Stimulated activated CD8-positive, alpha-beta memory T cell treated with anti-CD3 and anti-CD28 coated beads, Interleukin-15, amount 100 ng/mL, for 48 hours (primary cell): ENCODE results near the gene NLRC3.

Experiments
- DNase-seq, 2 donors: peaks; one replicate each; pipeline ENCODE4 v3.0.0-alpha.2; 2020; ENCODE audit warnings: low read depth in 2 of 2

The NLRC3 gene

DNA sequence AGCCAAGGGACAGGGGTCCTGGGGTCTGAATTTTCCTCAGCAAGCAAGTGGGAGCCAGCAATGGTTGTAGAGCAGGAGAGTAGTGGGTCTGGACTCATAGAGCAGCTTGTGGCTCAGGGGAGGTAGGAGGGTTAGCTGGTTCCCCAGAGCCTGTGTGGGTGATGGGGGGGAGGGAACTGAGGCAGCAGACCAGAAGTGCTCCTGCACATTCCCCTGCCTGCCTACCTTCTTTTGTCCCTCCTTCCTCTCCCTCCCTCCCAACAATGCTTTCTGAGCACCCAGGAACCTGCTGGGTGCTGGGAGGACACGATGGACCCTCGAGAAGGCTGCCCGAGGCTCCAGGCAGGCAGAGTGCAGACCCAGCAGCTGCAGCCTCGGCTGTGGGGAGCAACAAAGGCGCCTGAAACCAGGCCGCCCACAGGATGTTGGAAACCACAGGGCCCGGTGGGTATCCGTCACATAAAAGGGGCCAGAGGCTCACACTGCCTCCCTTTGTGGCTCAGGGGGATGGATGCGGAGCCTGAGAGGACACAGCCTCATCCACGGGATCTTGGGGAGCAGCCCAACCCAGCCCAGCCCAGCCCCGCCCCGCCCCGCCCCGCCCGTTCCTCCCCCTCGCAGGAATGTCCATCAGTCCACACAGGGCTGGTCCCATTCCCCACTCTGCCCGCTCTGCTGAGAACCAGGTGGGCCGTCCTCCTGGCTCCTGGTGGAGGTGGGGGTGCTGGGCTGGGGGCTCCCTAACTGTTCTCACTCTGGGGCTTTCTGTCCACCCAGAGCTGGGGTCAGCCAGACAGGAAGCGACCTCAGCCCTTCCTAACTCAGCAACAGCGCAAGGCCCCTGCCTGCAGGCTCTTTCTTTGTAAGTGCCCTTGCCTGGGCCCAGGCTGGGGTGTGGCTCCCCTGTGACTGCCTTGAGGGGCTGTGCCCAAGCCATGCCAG lies 1.7 kb upstream of the NLRC3 start:
- DNase-seq = peak; percentile 70 to 74

- peak in 1 of 2 donors; percentile 34 for DNase-seq
Measured at GRCh38 chr16:3578121-3578520, 918 bp upstream of the NLRC3 start.

DNA sequence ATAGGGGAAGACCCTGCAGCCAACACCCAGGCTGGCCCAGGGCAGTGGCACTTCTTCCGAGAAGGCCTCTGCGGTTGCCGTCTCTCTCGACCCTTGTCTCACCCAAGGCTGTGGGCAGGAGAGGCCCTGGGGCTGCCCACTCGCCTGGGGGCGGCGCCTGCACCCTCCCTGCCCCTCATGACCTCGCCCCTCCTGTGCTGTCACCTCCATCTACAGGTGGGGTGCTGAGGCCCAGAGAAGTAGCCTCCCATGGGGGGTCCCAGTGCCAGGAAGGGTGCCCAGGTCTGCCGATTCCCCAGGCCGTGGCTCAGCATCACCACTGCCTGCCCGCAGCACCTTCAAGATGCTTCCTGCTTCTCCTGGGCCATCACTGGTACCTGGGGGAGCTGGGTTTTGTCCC lies 992 bp downstream of the NLRC3 start:
- DNase-seq = no peak

GRCh38 chr16:3575491-3575890 lies 1.7 kb downstream of the NLRC3 start:
- DNase-seq = no peak

- DNase-seq = no peak
Measured at GRCh38 chr16:3574195-3574594, 3.0 kb downstream of the NLRC3 start.

DNA sequence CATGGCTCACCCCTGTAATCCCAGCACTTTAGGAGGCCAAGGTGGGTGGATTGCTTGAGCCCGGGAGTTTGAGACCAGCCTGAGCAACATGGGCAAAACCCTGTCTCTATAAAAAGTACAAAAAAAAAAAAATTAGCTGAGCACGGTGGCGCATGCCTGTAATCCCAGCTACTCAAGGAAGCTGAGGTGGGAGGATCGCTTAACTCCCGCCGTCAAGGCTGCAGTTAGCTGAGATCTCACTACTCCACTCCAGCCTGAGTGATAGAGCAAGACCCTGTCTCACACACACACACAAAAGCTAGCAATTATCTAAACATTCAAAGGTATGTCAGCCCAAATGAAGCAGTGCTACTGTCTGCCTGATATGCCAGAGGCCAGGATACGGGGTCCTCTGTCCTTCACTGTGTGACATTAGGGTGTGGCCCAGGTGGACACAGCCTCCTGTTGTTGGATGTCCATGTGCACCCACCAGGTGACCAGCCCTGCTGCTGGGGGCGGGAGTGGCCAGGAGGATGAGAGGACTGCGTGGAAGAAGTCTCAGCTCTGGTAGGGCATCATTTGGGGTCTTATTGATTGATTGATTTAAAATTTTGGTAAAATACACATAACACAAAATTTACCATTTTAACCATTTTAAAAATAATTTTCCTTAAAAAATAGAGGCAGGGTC lies 3.9 kb downstream of the NLRC3 start:
- no peak for DNase-seq

GRCh38 chr16:3570420-3571062 lies 6.7 kb downstream of the NLRC3 start:
- DNase-seq = no peak

GRCh38 chr16:3569851-3570250 lies 7.4 kb downstream of the NLRC3 start:
- DNase-seq = no peak

DNA sequence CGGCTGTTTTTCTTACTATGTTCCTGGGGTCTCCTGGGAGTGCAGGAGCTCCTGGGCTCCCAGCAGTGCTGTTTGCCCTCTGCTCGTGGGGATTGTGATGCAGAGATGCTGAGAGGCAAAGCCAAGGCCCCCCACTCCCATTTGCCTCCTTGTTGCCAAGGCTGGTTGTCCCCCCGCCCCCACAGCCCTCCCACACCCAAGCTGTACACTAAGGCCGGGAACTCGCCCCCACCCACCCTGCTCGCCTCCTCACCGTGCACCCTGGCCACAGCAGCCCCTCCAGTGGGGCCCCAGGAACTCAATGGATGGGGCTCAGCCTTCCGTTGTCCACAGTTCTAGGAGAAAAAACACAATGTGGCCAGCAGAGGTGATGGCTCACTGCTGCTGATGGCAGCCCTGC lies 10.2 kb downstream of the NLRC3 start:
- no peak for DNase-seq

GRCh38 chr16:3564889-3565141 lies 12.4 kb downstream of the NLRC3 start:
- DNase-seq = no peak

DNA sequence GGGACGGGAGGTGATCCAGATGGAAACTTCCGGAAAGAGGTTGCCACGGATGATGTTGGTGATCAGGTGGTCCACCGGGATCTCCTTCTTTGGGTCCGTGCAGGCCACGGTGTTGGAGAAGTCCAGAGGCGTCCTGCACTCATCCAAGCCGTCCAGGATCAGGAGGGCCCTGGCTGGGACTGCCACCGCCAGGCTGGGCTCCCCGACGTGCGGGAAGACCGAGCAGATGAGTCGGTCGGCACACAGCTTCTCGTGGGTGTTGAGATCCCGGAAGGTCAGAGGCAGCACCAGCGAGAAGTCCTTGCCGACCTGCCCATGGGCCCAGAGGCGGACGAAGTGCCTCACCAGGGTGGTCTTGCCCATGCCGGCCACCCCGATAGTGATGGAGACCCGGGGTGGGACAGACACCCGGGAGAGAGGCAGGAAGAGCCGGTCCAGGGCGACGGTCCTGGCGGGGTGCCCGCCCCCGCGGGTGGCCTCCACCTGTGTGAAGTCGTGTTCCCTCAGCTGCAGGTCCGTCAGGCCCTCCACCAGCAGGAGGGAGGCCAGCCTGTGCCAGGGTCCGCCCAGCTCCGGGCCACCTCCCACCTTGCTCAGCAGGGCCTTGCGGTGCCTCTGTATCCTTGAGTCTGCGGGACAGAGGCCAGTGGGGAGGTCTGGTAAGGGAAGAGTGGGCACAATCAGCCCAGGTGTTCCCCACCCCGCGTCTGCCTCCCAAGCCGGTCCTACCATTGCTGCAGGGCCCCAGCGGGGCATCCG lies 12.9 kb downstream of the NLRC3 start:
- no peak for DNase-seq

DNA sequence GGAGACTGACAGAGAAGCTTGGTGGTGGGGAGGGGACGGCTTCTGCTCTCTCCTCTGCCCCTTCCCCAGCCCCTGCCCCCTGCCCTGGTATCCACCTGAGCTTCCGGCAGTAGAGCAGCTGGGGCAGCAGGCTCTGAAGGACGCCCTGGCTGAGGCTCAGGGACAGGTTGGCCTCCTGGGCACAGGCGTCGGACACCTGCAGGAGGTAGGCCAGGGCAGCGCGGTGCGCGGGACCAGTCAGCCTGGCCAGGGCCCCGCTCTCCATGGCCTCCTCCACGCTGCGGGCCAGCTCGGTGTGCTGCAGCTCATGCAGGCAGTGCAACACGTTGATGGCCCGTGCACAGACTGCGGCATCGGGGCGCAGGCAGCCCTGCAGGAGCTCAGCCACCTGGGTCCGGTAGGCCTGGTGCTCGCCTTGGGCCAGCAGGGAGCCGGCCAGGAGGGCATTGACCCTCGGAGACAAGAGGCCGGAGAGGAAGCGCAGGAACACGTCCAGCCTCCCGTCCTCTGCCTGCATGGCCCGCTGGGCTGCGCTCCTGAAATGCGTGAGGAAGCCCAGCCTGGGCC lies 14.2 kb downstream of the NLRC3 start:
- DNase-seq = no peak

DNA sequence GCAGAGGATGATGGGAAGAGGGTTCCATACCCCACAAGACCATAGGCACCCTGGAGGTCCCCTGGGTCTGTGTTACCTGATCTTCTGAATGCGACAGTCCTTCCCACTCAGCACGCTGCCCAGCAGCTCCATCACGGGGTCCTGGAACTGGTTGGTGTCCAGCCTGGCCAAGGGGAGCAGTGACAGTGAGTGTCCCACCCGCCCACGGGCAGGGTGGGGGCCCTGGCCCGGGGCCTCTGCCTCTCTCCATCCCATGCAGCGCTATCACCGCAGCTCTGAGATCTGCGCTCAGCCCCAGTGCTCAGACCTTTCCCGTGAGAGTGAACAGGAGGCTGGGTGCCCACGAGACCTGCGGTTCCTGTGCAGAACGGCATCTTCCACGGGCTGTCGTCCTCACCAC lies 15.6 kb downstream of the NLRC3 start:
- DNase-seq = no peak

- no peak for DNase-seq
Measured at GRCh38 chr16:3554351-3554928, 22.8 kb downstream of the NLRC3 start.

GRCh38 chr16:3553138-3553923 lies 23.9 kb downstream of the NLRC3 start:
- no peak for DNase-seq

GRCh38 chr16:3550851-3551847 lies 26.1 kb downstream of the NLRC3 start:
- DNase-seq = no peak

GRCh38 chr16:3549906-3550305 lies 27.3 kb downstream of the NLRC3 start:
- DNase-seq = no peak

DNA sequence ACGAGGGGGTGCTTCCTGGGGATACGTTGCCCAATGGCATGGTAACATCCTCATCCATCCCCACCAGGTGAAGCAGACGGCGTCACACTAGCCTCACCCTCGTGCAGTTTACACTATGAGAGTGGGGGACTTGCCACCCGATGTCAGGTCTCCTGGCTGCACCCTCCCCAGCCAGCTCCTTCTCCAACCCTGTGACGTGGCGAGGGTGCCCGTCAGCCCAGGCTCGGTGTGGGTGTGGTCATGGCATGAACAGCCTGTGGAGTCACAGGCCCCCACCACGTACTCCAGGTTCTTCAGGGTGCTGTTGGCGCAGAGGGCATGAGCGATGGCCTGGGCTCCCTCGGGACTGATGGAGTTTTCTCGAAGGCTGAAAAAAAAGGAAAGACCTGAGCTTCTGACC lies 28.3 kb downstream of the NLRC3 start:
- DNase-seq = no peak

DNA sequence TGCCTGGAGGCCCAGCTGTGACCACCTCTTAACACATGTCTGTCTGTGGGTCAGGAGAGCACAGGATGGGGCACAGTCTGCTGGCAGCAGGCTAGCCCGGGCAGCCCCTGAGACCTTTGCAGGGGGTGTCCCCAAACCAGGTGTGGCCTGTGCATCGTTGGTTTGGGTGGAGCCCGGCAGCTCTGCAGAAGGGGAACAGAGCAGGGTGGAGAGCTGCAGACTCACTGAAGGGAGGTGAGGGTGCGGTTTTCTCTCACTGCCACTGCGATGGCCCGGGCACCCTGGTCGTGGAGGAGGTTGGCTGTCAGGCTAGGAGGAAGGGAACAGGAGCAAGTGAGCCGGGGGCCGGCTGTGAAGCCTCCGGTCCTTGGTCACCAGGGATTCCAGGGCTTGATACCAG lies 28.8 kb downstream of the NLRC3 start:
- DNase-seq = no peak
